Measurements from ENCODE around the gene DPEP3. TPM values are rescaled to one million over a fixed set of nuclear protein-coding genes. Genes with fewer than 3 reads are reported as not detected.
"Not testable (repeated sequence)": the region's sequence is repeated elsewhere in the genome, so short reads cannot be mapped to it uniquely, and the experiment has no call there.

DPEP3 gene
- total RNA-seq, 1 donor from 2014 or later = not detected

- H3K9me3 Mint-ChIP-seq = no peaks in the 10 kb centered on the region
- H3K27ac Mint-ChIP-seq = no peak overlapping the region
- no peak overlapping the region for H3K4me3 Mint-ChIP-seq
- peaks cover 8% of the 10 kb centered on the region for H3K4me1 Mint-ChIP-seq (ENCODE audit: unreplicated experiment)
- TF ChIP-seq CTCF (conservative IDR thresholded peaks at IDR 0.05) = no peak
- H3K36me3 Mint-ChIP-seq = peaks cover 3% of the 10 kb centered on the region
- DNase-seq (ENCODE audit: extremely low spot score, unreplicated experiment) = no peak
- peaks cover 7% of the 10 kb centered on the region for H3K27me3 Mint-ChIP-seq
Observed at GRCh38 chr16:68019167-68019680, 38.9 kb upstream of the DPEP3 start.

GRCh38 chr16:68015681-68016080 lies 35.4 kb upstream of the DPEP3 start, which contains the start of gene DPEP2NB:
Gene DPEP2NB (minus strand): TSS chr16:68015911. CDS start chr16:68015770, 141 bp downstream.
- no peaks in the 10 kb centered on the region for H3K4me1 Mint-ChIP-seq (ENCODE audit: unreplicated experiment)
- no peaks in the 10 kb centered on the region for H3K36me3 Mint-ChIP-seq
- no peak within 1 kb of the TSS for H3K4me3 Mint-ChIP-seq
- no peak for DNase-seq (ENCODE audit: extremely low spot score, unreplicated experiment)
- peaks cover 15% of the 10 kb centered on the region for H3K27me3 Mint-ChIP-seq
- TF ChIP-seq CTCF (conservative IDR thresholded peaks at IDR 0.05) = no peak
- no peak within 1 kb of the TSS for H3K27ac Mint-ChIP-seq
- H3K9me3 Mint-ChIP-seq = no peaks in the 10 kb centered on the region

GRCh38 chr16:68013440-68013839 lies 33.1 kb upstream of the DPEP3 start:
- no peak for DNase-seq (ENCODE audit: extremely low spot score, unreplicated experiment)
- no peak overlapping the region for H3K27ac Mint-ChIP-seq
- TF ChIP-seq CTCF (conservative IDR thresholded peaks at IDR 0.05) = no peak
- peaks cover 23% of the 10 kb centered on the region for H3K27me3 Mint-ChIP-seq
- H3K4me3 Mint-ChIP-seq = no peak overlapping the region
- H3K4me1 Mint-ChIP-seq (ENCODE audit: unreplicated experiment) = no peaks in the 10 kb centered on the region
- no peaks in the 10 kb centered on the region for H3K9me3 Mint-ChIP-seq
- no peaks in the 10 kb centered on the region for H3K36me3 Mint-ChIP-seq

- peaks cover 23% of the 10 kb centered on the region for H3K27me3 Mint-ChIP-seq
- H3K36me3 Mint-ChIP-seq; H3K9me3 Mint-ChIP-seq; H3K4me1 Mint-ChIP-seq (ENCODE audit: unreplicated experiment); DNase-seq (ENCODE audit: extremely low spot score, unreplicated experiment); H3K4me3 Mint-ChIP-seq: not testable (repeated sequence)
- H3K27ac Mint-ChIP-seq = peak overlapping the region; percentile 49
Observed at GRCh38 chr16:68009872-68010271, 29.6 kb upstream of the DPEP3 start.

GRCh38 chr16:68009157-68009735 lies 28.9 kb upstream of the DPEP3 start:
- H3K27ac Mint-ChIP-seq = peak overlapping the region; percentile 65
- peaks cover 18% of the 10 kb centered on the region for H3K27me3 Mint-ChIP-seq
- TF ChIP-seq CTCF (conservative IDR thresholded peaks at IDR 0.05) = no peak
- H3K36me3 Mint-ChIP-seq = no peaks in the 10 kb centered on the region
- no peaks in the 10 kb centered on the region for H3K9me3 Mint-ChIP-seq
- no peaks in the 10 kb centered on the region for H3K4me1 Mint-ChIP-seq (ENCODE audit: unreplicated experiment)
- H3K4me3 Mint-ChIP-seq = no peak overlapping the region
- DNase-seq (ENCODE audit: extremely low spot score, unreplicated experiment) = no peak

- Mint-ChIP-seq H3K36me3 (no peaks in the 10 kb centered on the region), H3K4me3 (peak overlapping the region; percentile 65), H3K4me1 (ENCODE audit: unreplicated experiment) (no peaks in the 10 kb centered on the region), H3K9me3 (no peaks in the 10 kb centered on the region), H3K27me3 (peaks cover 10% of the 10 kb centered on the region), H3K27ac (peak overlapping the region; percentile 97)
- no peak for TF ChIP-seq CTCF (conservative IDR thresholded peaks at IDR 0.05)
- DNase-seq (ENCODE audit: extremely low spot score, unreplicated experiment) = no peak
Observed at GRCh38 chr16:68005786-68006286, 25.5 kb upstream of the DPEP3 start.
